ENCODE data around the gene SIX1. TPM values are rescaled to one million over a fixed set of nuclear protein-coding genes. Genes with fewer than 3 reads are reported as not detected.

Gene SIX1
- not detected for total RNA-seq

- ATAC-seq: peak; percentile 10 to 42
- DNase-seq: no peak
- Mint-ChIP-seq H3K4me3 (peak within 1 kb of the TSS; percentile 16), H3K4me1 (ENCODE audit: low read depth) (peaks cover 49% of the 10 kb centered on the region), H3K36me3 (ENCODE audit: insufficient read depth) (no peaks in the 10 kb centered on the region), H3K9me3 (no peaks in the 10 kb centered on the region), H3K27me3 (ENCODE audit: low read depth) (peaks cover 89% of the 10 kb centered on the region)
Observed at GRCh38 chr14:60648934-60649874, at the start of gene SIX1. Gene SIX1 (minus strand): TSS chr14:60649477. CDS start chr14:60649189, 288 bp downstream.

DNA sequence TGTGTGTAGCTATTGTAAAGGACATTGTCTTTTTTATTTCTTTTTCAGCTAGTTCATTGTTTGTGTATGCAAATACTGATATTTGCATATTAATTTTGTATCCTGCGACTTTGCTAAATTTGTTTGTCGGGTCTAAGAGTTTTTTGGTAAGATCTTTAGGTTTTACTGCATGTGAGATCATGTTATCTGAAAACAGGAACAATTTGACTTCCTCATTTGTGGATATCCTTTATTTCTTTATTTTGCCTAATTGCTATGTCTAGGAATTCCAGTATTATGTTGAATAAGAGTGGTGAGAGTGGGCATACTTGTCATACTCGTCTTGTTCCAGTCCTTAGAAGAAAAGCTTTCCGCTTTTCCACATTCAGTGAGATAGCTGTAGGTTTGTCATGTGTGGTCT lies 46.0 kb upstream of the SIX1 start:
- no peak overlapping the region for H3K4me3 Mint-ChIP-seq
- H3K36me3 Mint-ChIP-seq (ENCODE audit: insufficient read depth): no peaks in the 10 kb centered on the region
- ATAC-seq (no peak), DNase-seq (no peak)
- peaks cover 11% of the 10 kb centered on the region for H3K9me3 Mint-ChIP-seq
- no peaks in the 10 kb centered on the region for H3K4me1 Mint-ChIP-seq (ENCODE audit: low read depth)
- peaks cover 19% of the 10 kb centered on the region for H3K27me3 Mint-ChIP-seq (ENCODE audit: low read depth)

GRCh38 chr14:60691383-60692113 lies 42.3 kb upstream of the SIX1 start:
- no peaks in the 10 kb centered on the region for H3K36me3 Mint-ChIP-seq (ENCODE audit: insufficient read depth)
- DNase-seq: no peak
- no peak overlapping the region for H3K4me3 Mint-ChIP-seq
- H3K9me3 Mint-ChIP-seq: no peaks in the 10 kb centered on the region
- H3K4me1 Mint-ChIP-seq (ENCODE audit: low read depth): no peaks in the 10 kb centered on the region
- H3K27me3 Mint-ChIP-seq (ENCODE audit: low read depth): peaks cover 20% of the 10 kb centered on the region
- ATAC-seq: no peak

GRCh38 chr14:60686865-60687264 lies 37.6 kb upstream of the SIX1 start:
- Mint-ChIP-seq H3K4me1 (ENCODE audit: low read depth) (no peaks in the 10 kb centered on the region), H3K27me3 (ENCODE audit: low read depth) (peaks cover 19% of the 10 kb centered on the region), H3K4me3 (no peak overlapping the region), H3K9me3 (no peaks in the 10 kb centered on the region), H3K36me3 (ENCODE audit: insufficient read depth) (no peaks in the 10 kb centered on the region)
- no peak for ATAC-seq
- DNase-seq: no peak

DNA sequence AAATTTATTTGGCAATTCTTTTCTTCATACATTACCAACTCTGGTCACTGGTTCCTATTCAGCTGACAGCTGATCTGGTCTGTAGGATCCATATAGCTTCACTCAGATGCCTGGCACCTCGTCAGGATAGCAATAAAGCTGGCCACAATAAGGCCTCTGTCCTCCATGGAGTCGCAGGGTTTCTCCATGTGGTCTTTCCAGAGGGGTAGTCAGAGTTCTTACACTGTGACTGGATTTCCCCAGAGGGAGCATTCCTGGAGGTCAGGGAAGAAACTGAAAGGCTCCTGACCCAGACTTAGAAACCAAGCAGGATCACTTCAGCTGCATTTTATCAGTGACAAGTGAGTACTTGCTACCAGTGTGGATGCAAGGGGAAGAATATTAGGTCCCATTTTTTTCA lies 34.9 kb upstream of the SIX1 start:
- Mint-ChIP-seq H3K4me3 (no peak overlapping the region), H3K4me1 (ENCODE audit: low read depth) (no peaks in the 10 kb centered on the region), H3K36me3 (ENCODE audit: insufficient read depth) (no peaks in the 10 kb centered on the region), H3K9me3 (no peaks in the 10 kb centered on the region), H3K27me3 (ENCODE audit: low read depth) (peaks cover 16% of the 10 kb centered on the region)
- no peak for ATAC-seq
- DNase-seq: no peak

GRCh38 chr14:60681271-60681670 lies 32.0 kb upstream of the SIX1 start:
- H3K36me3 Mint-ChIP-seq (ENCODE audit: insufficient read depth): no peaks in the 10 kb centered on the region
- H3K9me3 Mint-ChIP-seq: no peaks in the 10 kb centered on the region
- no peaks in the 10 kb centered on the region for H3K4me1 Mint-ChIP-seq (ENCODE audit: low read depth)

GRCh38 chr14:60680511-60680910 lies 31.2 kb upstream of the SIX1 start:
- H3K4me1 Mint-ChIP-seq (ENCODE audit: low read depth): no peaks in the 10 kb centered on the region
- H3K9me3 Mint-ChIP-seq: no peaks in the 10 kb centered on the region
- no peak overlapping the region for H3K4me3 Mint-ChIP-seq
- no peaks in the 10 kb centered on the region for H3K36me3 Mint-ChIP-seq (ENCODE audit: insufficient read depth)
- H3K27me3 Mint-ChIP-seq (ENCODE audit: low read depth): peaks cover 16% of the 10 kb centered on the region
- ATAC-seq (no peak), DNase-seq (no peak)

More at GRCh38 chr14:60681271-60681670, 32.0 kb upstream of the SIX1 start:
- no peak for ATAC-seq
- Mint-ChIP-seq H3K4me3 (no peak overlapping the region), H3K27me3 (ENCODE audit: low read depth) (peaks cover 16% of the 10 kb centered on the region)
- no peak for DNase-seq

DNA sequence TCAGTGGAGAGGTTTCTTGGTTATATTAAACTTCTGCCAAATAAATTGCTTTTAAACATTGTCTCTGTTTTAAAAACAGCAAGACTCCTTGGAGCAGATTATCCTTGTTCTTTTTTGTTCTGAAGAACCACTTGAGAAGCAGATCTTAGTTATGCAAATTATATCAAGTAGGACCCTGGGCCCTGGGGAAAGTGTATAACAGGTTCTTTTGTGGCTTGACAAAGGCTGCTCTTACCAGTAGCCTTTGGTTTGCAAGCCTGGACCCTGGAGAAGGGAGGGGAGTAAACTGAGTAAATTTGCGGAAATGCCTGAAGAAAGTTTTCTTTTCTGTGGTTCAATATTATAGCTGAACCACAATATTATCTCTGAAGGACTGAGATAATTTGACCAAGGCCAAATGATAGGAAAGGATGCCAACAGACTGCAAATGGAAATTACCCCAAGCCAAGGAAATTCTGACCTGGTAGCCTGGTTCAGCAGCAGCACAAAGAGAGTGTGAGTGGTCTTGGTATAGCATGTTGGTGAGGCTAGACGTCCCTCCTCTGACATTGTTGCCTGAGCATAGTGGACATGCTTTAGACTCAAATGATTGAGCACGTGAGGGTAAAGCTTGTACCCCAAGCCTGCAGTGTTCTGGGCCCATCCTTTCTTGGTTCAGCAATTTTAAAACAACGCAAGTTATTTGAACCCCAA lies 30.4 kb upstream of the SIX1 start:
- H3K4me1 Mint-ChIP-seq (ENCODE audit: low read depth): no peaks in the 10 kb centered on the region
- no peaks in the 10 kb centered on the region for H3K36me3 Mint-ChIP-seq (ENCODE audit: insufficient read depth)
- H3K9me3 Mint-ChIP-seq: no peaks in the 10 kb centered on the region
- DNase-seq (no peak), ATAC-seq (no peak)
- peaks cover 16% of the 10 kb centered on the region for H3K27me3 Mint-ChIP-seq (ENCODE audit: low read depth)
- no peak overlapping the region for H3K4me3 Mint-ChIP-seq

DNA sequence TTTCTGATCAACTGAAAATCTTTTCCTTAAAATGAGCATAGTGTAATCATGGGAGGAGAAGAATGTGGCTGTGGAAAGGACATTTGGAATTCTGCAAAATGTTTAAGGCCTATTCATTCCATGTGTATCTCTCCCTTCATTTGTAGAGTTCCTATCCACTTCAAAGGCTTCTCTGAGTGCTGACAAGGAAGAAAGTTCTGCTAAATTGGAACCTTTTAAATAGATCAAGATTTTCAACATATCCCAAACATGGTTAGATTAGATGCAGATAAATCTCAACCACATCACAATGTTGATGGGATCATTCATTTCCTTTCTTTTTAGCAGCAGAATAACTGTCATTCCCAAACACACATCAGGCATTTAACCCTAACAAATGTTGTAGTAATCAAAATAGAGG lies 28.4 kb upstream of the SIX1 start:
- Mint-ChIP-seq H3K4me3 (no peak overlapping the region), H3K4me1 (ENCODE audit: low read depth) (no peaks in the 10 kb centered on the region), H3K36me3 (ENCODE audit: insufficient read depth) (no peaks in the 10 kb centered on the region), H3K27me3 (ENCODE audit: low read depth) (peaks cover 11% of the 10 kb centered on the region), H3K9me3 (no peaks in the 10 kb centered on the region)
- ATAC-seq (no peak), DNase-seq (no peak)

GRCh38 chr14:60670989-60671388 lies 21.7 kb upstream of the SIX1 start:
- Mint-ChIP-seq H3K4me3 (no peak overlapping the region), H3K4me1 (ENCODE audit: low read depth) (no peaks in the 10 kb centered on the region), H3K36me3 (ENCODE audit: insufficient read depth) (no peaks in the 10 kb centered on the region), H3K27me3 (ENCODE audit: low read depth) (peaks cover 2% of the 10 kb centered on the region), H3K9me3 (no peaks in the 10 kb centered on the region)
- DNase-seq: no peak
- ATAC-seq: no peak

- H3K9me3 Mint-ChIP-seq: no peaks in the 10 kb centered on the region
- no peaks in the 10 kb centered on the region for H3K4me1 Mint-ChIP-seq (ENCODE audit: low read depth)
- H3K27me3 Mint-ChIP-seq (ENCODE audit: low read depth): peaks cover 15% of the 10 kb centered on the region
- H3K4me3 Mint-ChIP-seq: no peak overlapping the region
- DNase-seq: no peak
- no peaks in the 10 kb centered on the region for H3K36me3 Mint-ChIP-seq (ENCODE audit: insufficient read depth)
- no peak for ATAC-seq
Observed at GRCh38 chr14:60668431-60669112, 19.3 kb upstream of the SIX1 start.

- no peak overlapping the region for H3K4me3 Mint-ChIP-seq
- ATAC-seq (no peak), DNase-seq (no peak)
- peaks cover 39% of the 10 kb centered on the region for H3K27me3 Mint-ChIP-seq (ENCODE audit: low read depth)
- H3K9me3 Mint-ChIP-seq: no peaks in the 10 kb centered on the region
- H3K36me3 Mint-ChIP-seq (ENCODE audit: insufficient read depth): no peaks in the 10 kb centered on the region
- H3K4me1 Mint-ChIP-seq (ENCODE audit: low read depth): no peaks in the 10 kb centered on the region
Observed at GRCh38 chr14:60665177-60665550, 15.9 kb upstream of the SIX1 start.

GRCh38 chr14:60662982-60663381 lies 13.7 kb upstream of the SIX1 start:
- Mint-ChIP-seq H3K9me3 (no peaks in the 10 kb centered on the region), H3K36me3 (ENCODE audit: insufficient read depth) (no peaks in the 10 kb centered on the region), H3K4me1 (ENCODE audit: low read depth) (peaks cover 7% of the 10 kb centered on the region), H3K27me3 (ENCODE audit: low read depth) (peaks cover 61% of the 10 kb centered on the region), H3K4me3 (no peak overlapping the region)
- DNase-seq (no peak), ATAC-seq (no peak)

DNA sequence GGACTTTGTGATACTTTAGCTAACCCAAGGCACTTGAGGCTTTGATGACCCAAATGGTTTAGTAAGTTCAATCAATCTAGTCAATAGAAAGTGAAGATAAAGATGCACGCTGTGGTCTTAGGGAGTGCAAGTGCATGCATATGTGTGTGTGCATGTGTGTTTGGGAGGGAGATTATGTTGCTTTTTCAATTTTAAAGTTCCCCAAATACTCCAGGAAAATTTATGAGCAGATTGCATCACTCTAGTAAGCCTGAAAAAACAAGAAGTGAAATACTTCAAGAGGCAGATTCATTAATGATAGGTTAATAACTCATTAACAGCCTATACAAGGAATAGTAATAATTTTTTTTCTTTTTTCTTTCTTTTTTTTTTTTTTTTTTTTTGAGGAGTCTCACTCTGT lies 12.4 kb upstream of the SIX1 start:
- Mint-ChIP-seq H3K27me3 (ENCODE audit: low read depth) (peaks cover 69% of the 10 kb centered on the region), H3K4me1 (ENCODE audit: low read depth) (peaks cover 13% of the 10 kb centered on the region), H3K36me3 (ENCODE audit: insufficient read depth) (no peaks in the 10 kb centered on the region), H3K4me3 (no peak overlapping the region), H3K9me3 (no peaks in the 10 kb centered on the region)
- DNase-seq: no peak
- no peak for ATAC-seq
